ENCODE measurements around the gene FLII.

The FLII gene

GRCh38 chr17:18213666-18214270 lies 44.8 kb downstream of the FLII start:
- no peak for FAIRE-seq

- FAIRE-seq, result no peak
Observed at GRCh38 chr17:18208092-18208491, 50.4 kb downstream of the FLII start.

- no peak for FAIRE-seq
Observed at GRCh38 chr17:18206962-18207361, 51.6 kb downstream of the FLII start.

- no peak for FAIRE-seq
Observed at GRCh38 chr17:18205861-18206260, 52.7 kb downstream of the FLII start.

GRCh38 chr17:18203308-18203707 lies 55.2 kb downstream of the FLII start:
- no peak for FAIRE-seq

GRCh38 chr17:18201108-18201507 lies 57.4 kb downstream of the FLII start:
- no peak for FAIRE-seq

- no peak for FAIRE-seq
Observed at GRCh38 chr17:18198530-18198929, 60.0 kb downstream of the FLII start.

- FAIRE-seq, result no peak
Observed at GRCh38 chr17:18197535-18198194, 60.9 kb downstream of the FLII start.

GRCh38 chr17:18195246-18195645 lies 63.3 kb downstream of the FLII start:
- FAIRE-seq, result no peak
